ENCODE measurements around the gene MSH3.
"Not testable (repeated sequence)": the region's sequence is repeated elsewhere in the genome, so short reads cannot be mapped to it uniquely, and the experiment has no call there.

MSH3 gene

GRCh38 chr5:80797428-80798024, 143.1 kb downstream of the MSH3 start:
- no peak for DNase-seq (ENCODE audit: low read depth)

GRCh38 chr5:80798166-80798565, 143.7 kb downstream of the MSH3 start:
- no peak for DNase-seq (ENCODE audit: low read depth)

- no peak for DNase-seq (ENCODE audit: low read depth)
Measured at GRCh38 chr5:80798633-80799032, 144.2 kb downstream of the MSH3 start.

- DNase-seq (ENCODE audit: low read depth) = no peak
Measured at GRCh38 chr5:80799041-80799440, 144.6 kb downstream of the MSH3 start.

GRCh38 chr5:80799573-80799972, 145.1 kb downstream of the MSH3 start:
- no peak for DNase-seq (ENCODE audit: low read depth)

- DNase-seq (ENCODE audit: low read depth) = no peak
Measured at GRCh38 chr5:80804332-80804731, 149.9 kb downstream of the MSH3 start.

- no peak for DNase-seq (ENCODE audit: low read depth)
Measured at GRCh38 chr5:80805038-80805437, 150.6 kb downstream of the MSH3 start.

GRCh38 chr5:80806929-80807328, 152.5 kb downstream of the MSH3 start:
- DNase-seq (ENCODE audit: low read depth) = no peak

- DNase-seq (ENCODE audit: low read depth) = no peak
Measured at GRCh38 chr5:80809451-80809850, 155.0 kb downstream of the MSH3 start.

- no peak for DNase-seq (ENCODE audit: low read depth)
Measured at GRCh38 chr5:80810425-80810824, 156.0 kb downstream of the MSH3 start.

- no peak for DNase-seq (ENCODE audit: low read depth)
Measured at GRCh38 chr5:80816590-80816989, 162.1 kb downstream of the MSH3 start.

- DNase-seq (ENCODE audit: low read depth) = no peak
Measured at GRCh38 chr5:80820685-80821084, 166.2 kb downstream of the MSH3 start.

GRCh38 chr5:80822640-80823039, 168.2 kb downstream of the MSH3 start:
- DNase-seq (ENCODE audit: low read depth) = no peak

- not testable (repeated sequence) for DNase-seq (ENCODE audit: low read depth)
Measured at GRCh38 chr5:80824159-80824558, 169.7 kb downstream of the MSH3 start.

- no peak for DNase-seq (ENCODE audit: low read depth)
Measured at GRCh38 chr5:80825786-80826460, 171.5 kb downstream of the MSH3 start.

GRCh38 chr5:80834710-80835109, 180.3 kb downstream of the MSH3 start:
- no peak for DNase-seq (ENCODE audit: low read depth)

GRCh38 chr5:80835128-80835527, 180.7 kb downstream of the MSH3 start:
- DNase-seq (ENCODE audit: low read depth) = no peak

- no peak for DNase-seq (ENCODE audit: low read depth)
Measured at GRCh38 chr5:80837679-80838078, 183.2 kb downstream of the MSH3 start.

GRCh38 chr5:80841026-80841797, 186.8 kb downstream of the MSH3 start:
- not testable (repeated sequence) for DNase-seq (ENCODE audit: low read depth)

- DNase-seq (ENCODE audit: low read depth) = not testable (repeated sequence)
Measured at GRCh38 chr5:80846422-80846821, 192.0 kb downstream of the MSH3 start.

- DNase-seq (ENCODE audit: low read depth) = not testable (repeated sequence)
Measured at GRCh38 chr5:80850168-80850567, 195.7 kb downstream of the MSH3 start.

- DNase-seq (ENCODE audit: low read depth) = no peak
Measured at GRCh38 chr5:80852331-80853245, 198.1 kb downstream of the MSH3 start.

Data from activated T-helper 9 cell treated with anti-CD3 and anti-CD28 coated beads, Interleukin-2, amount 50 U/mL, for 16 hours (primary cell).